DOHH2 (cell line): ENCODE measurements around the gene FN3KRP.

Experiments used
- CTCF ChIP-seq: fragments of 200-600 bp; sonication (generic); IDR thresholded peaks from one replicate; pipeline ENCODE4 v1.5.1; 2014; ENCODE audit warnings: antibody characterized with exemption, mild to moderate bottlenecking, low read depth, low read length; ENCODE audit not compliant: poor library complexity, severe bottlenecking
- EZH2phosphoT487 ChIP-seq: fragments of 200-600 bp; sonication (generic); IDR thresholded peaks from 2 replicates; pipeline ENCODE4 v1.6.1; 2017; ENCODE audit warnings: borderline replicate concordance, mild to moderate bottlenecking, antibody characterized with exemption, low read length, moderate library complexity, mixed read lengths

GRCh38 chr17:82691714-82692113 is 24.8 kb upstream of the FN3KRP start:
- TF ChIP-seq CTCF, result no peak
- no peak for TF ChIP-seq EZH2phosphoT487
